SU-DHL-6 (cell line): ENCODE measurements around the gene TPMT.

Source experiments
- H2AFZ ChIP-seq: fragments of 200-600 bp; sonication (generic); 2 replicates; pipeline ENCODE4 v1.6.1; 2014; ENCODE audit warnings: low read depth, mild to moderate bottlenecking, moderate library complexity, mixed read lengths, antibody characterized with exemption, low read length; ENCODE audit not compliant: severe bottlenecking
- H3F3A ChIP-seq: fragments of 200-600 bp; shearing (Covaris generic); 2 replicates; pipeline ENCODE4 v1.6.0; 2016; ENCODE audit warnings: antibody characterized with exemption, mild to moderate bottlenecking; ENCODE audit not compliant: insufficient read depth
- H3K27ac ChIP-seq: fragments of 200-600 bp; sonication (generic); 2 replicates; pipeline ENCODE4 v1.5.1; 2016; ENCODE audit warnings: low read depth, mild to moderate bottlenecking, low read length, moderate library complexity, mixed read lengths
- H3K27me3 ChIP-seq: fragments of 200-600 bp; sonication (generic), shearing (Covaris generic); 2 replicates; pipeline ENCODE4 v1.6.0; 2014; ENCODE audit warnings: mild to moderate bottlenecking, low read length
- H3K36me3 ChIP-seq: fragments of 200-600 bp; sonication (generic); 2 replicates; pipeline ENCODE4 v1.6.1; 2014; ENCODE audit warnings: mild to moderate bottlenecking, low read length, mixed read lengths
- H3K4me2 ChIP-seq: fragments of 300-600, 200-600 bp; shearing (Covaris generic), sonication (generic); 2 replicates; pipeline ENCODE4 v1.6.0; 2014; ENCODE audit warnings: low read length, low read depth, mild to moderate bottlenecking; ENCODE audit not compliant: poor library complexity, severe bottlenecking
- H3K4me3 ChIP-seq: fragments of 200-600 bp; sonication (generic); 2 replicates; pipeline ENCODE4 v1.5.1; 2014; ENCODE audit warnings: antibody characterized with exemption, low read length, mild to moderate bottlenecking, mixed read lengths; ENCODE audit not compliant: insufficient read depth, poor library complexity, severe bottlenecking
- H3K79me2 ChIP-seq: fragments of 200-600 bp; sonication (generic); 2 replicates; pipeline ENCODE4 v1.6.1; 2014; ENCODE audit warnings: mild to moderate bottlenecking, low read length, moderate library complexity; ENCODE audit not compliant: insufficient read depth
- H3K9ac ChIP-seq: fragments of 200-600 bp; sonication (generic); 2 replicates; pipeline ENCODE4 v1.7.0; 2014; ENCODE audit warnings: mild to moderate bottlenecking, low read length
- H3K9me2 ChIP-seq: fragments of 200-600 bp; sonication (generic); replicated peaks from 2 replicates; pipeline ENCODE4 v1.6.1; 2014; ENCODE audit warnings: low read length; ENCODE audit not compliant: insufficient read depth
- H3K9me3 ChIP-seq: fragments of 200-600 bp; sonication (generic); 2 replicates; pipeline ENCODE4 v1.6.1; 2014; ENCODE audit warnings: low read length, mixed read lengths; ENCODE audit not compliant: insufficient read depth
- H4K20me1 ChIP-seq: fragments of 200-600 bp; sonication (generic); 2 replicates; pipeline ENCODE4 v1.6.1; 2014; ENCODE audit warnings: low read depth, mild to moderate bottlenecking, antibody characterized with exemption, low read length, moderate library complexity, mixed read lengths
- CTCF ChIP-seq: fragments of 200-600 bp; sonication (generic); IDR thresholded peaks from one replicate; pipeline ENCODE4 v1.5.1; 2017; ENCODE audit warnings: antibody characterized with exemption, mild to moderate bottlenecking, low read length, moderate library complexity; ENCODE audit not compliant: insufficient read depth, poor library complexity, severe bottlenecking
- EZH2phosphoT487 ChIP-seq: fragments of 200-600 bp; sonication (generic), shearing (Covaris generic); conservative IDR thresholded peaks from 2 replicates; pipeline ENCODE4 v1.6.1; 2018; ENCODE audit warnings: mild to moderate bottlenecking, antibody characterized with exemption, low read length, moderate library complexity, mixed read lengths

The TPMT gene

DNA sequence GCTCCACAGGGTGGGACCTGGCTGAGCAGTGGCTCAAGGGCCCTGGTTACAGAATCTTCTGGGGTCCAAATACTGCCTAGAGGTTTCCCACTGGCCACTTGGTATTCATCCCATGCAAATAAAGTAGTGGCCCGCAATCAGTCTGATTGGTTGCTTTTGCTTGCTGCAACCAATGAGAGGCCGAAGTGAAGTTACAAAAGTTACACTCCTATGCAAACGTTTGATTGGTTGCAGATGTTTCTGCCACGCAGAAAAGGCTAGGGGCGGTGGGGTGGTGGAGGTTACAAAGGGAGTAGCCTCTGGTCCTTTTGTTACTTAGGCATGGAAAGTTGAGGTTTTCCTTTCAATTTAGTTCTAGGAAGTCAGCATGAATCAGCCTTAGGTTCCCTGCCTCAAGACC, 28.8 kb downstream of the TPMT start:
- no peak overlapping the region for H3K9ac ChIP-seq
- no peak overlapping the region for H3K4me3 ChIP-seq
- H3K9me3 ChIP-seq = no peaks in the 10 kb centered on the region
- no peaks in the 10 kb centered on the region for H3F3A ChIP-seq
- TF ChIP-seq CTCF (no peak), EZH2phosphoT487 (no peak)
- no peaks in the 10 kb centered on the region for H3K9me2 ChIP-seq
- no peak overlapping the region for H3K4me2 ChIP-seq
- H2AFZ ChIP-seq = no peak overlapping the region
- no peaks in the 10 kb centered on the region for H3K36me3 ChIP-seq
- no peak overlapping the region for H3K27ac ChIP-seq
- no peaks in the 10 kb centered on the region for H3K79me2 ChIP-seq
- no peaks in the 10 kb centered on the region for H3K27me3 ChIP-seq
- H4K20me1 ChIP-seq = no peaks in the 10 kb centered on the region

GRCh38 chr6:18122128-18123093, 32.5 kb downstream of the TPMT start, which contains the start of gene NHLRC1:
Gene NHLRC1 (minus strand): TSS chr6:18122677. CDS start chr6:18122606, 71 bp downstream.
- TF ChIP-seq CTCF (peak; percentile 21), EZH2phosphoT487 (no peak)
- no peak within 1 kb of the TSS for H2AFZ ChIP-seq
- no peaks in the 10 kb centered on the region for H3K9me3 ChIP-seq
- H3K4me3 ChIP-seq = no peak within 1 kb of the TSS
- H3F3A ChIP-seq = no peaks in the 10 kb centered on the region
- H3K27me3 ChIP-seq = no peaks in the 10 kb centered on the region
- no peak within 1 kb of the TSS for H3K4me2 ChIP-seq
- no peak within 1 kb of the TSS for H3K27ac ChIP-seq
- H3K9ac ChIP-seq = no peak within 1 kb of the TSS
- H3K79me2 ChIP-seq = no peaks in the 10 kb centered on the region
- no peaks in the 10 kb centered on the region for H4K20me1 ChIP-seq
- H3K36me3 ChIP-seq = no peaks in the 10 kb centered on the region
- H3K9me2 ChIP-seq = no peaks in the 10 kb centered on the region

DNA sequence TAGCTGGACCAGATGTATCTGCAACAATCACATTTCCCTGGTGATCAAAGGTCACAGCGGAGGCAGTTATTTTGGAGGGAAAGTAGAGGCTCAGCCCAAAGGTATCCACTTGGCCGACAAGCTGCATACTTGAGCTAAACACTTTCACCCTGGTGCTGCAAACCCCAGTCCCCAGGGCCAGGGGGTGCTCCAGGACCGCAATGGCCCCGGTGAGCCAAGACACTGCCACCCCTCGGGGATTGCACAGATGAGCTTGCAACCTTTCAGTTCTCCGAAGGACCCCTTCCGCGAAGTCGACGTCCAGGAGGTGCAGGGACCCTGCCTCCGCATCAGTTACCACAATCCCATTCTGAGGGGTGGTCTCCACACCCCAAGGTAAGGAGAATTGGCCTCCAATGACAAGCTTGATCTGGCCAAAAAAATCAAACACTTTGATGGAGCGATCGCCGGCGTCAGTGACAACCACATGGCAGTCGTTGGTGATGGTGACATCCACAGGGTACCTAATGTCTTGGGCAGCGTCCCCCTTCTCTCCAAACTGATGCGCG, 33.2 kb downstream of the TPMT start:
- no peak overlapping the region for H3K9ac ChIP-seq
- H2AFZ ChIP-seq = no peak overlapping the region
- no peak overlapping the region for H3K4me3 ChIP-seq
- no peaks in the 10 kb centered on the region for H3K27me3 ChIP-seq
- TF ChIP-seq EZH2phosphoT487 = no peak
- no peaks in the 10 kb centered on the region for H4K20me1 ChIP-seq
- H3K9me2 ChIP-seq = no peaks in the 10 kb centered on the region
- no peaks in the 10 kb centered on the region for H3F3A ChIP-seq
- no peak overlapping the region for H3K27ac ChIP-seq
- H3K4me2 ChIP-seq = no peak overlapping the region
- no peaks in the 10 kb centered on the region for H3K79me2 ChIP-seq
- H3K9me3 ChIP-seq = no peaks in the 10 kb centered on the region
- H3K36me3 ChIP-seq = no peaks in the 10 kb centered on the region

- H3F3A ChIP-seq = no peaks in the 10 kb centered on the region
- H2AFZ ChIP-seq = no peak overlapping the region
- H3K9me3 ChIP-seq = no peaks in the 10 kb centered on the region
- H3K4me3 ChIP-seq = no peak overlapping the region
- H3K36me3 ChIP-seq = no peaks in the 10 kb centered on the region
- TF ChIP-seq CTCF (no peak), EZH2phosphoT487 (no peak)
- H3K79me2 ChIP-seq = no peaks in the 10 kb centered on the region
- no peaks in the 10 kb centered on the region for H4K20me1 ChIP-seq
- no peak overlapping the region for H3K27ac ChIP-seq
- no peaks in the 10 kb centered on the region for H3K9me2 ChIP-seq
- no peak overlapping the region for H3K4me2 ChIP-seq
- no peak overlapping the region for H3K9ac ChIP-seq
- H3K27me3 ChIP-seq = no peaks in the 10 kb centered on the region
These were observed 35.6 kb downstream of the TPMT start for GRCh38 chr6:18119236-18119635.
